H1 (cell line): ENCODE measurements around the gene DCTN2. TPM values are rescaled to one million over a fixed set of nuclear protein-coding genes. Genes with fewer than 3 reads are reported as not detected.

ENCODE experiments used
- CTCF ChIA-PET: fragments of 300-600 bp; sonication (Branson Sonifier 250); formaldehyde crosslinking; loops from one replicate; lab custom pipeline; 2021; ENCODE audit not compliant: partially characterized antibody; lab: Charles Lee
- POLR2A ChIA-PET: fragments of 300-600 bp; sonication (Branson Sonifier 250); formaldehyde crosslinking; loops from one replicate; lab custom pipeline; 2021; ENCODE audit warnings: inconsistent platforms; ENCODE audit not compliant: partially characterized antibody; lab: Charles Lee
- DNase-seq, 2 experiments: peaks; one replicate each; pipeline versions ENCODE4 v3.0.0 to v3.0.0-alpha.2; 2010 to 2022; ENCODE audit warnings: low spot score in 2 of 2, low read depth in 1 of 2, mixed read lengths in 1 of 2
- FAIRE-seq: peaks from 2 replicates; lab custom pipeline; 2011; peaks lifted over from hg19 to GRCh38; lab: Jason Lieb, UNC
- H2AFZ ChIP-seq: 2 replicates; pipeline ENCODE4 v1.8.1; 2012; ENCODE audit warnings: low read length, inconsistent platforms
- H2AK5ac ChIP-seq: 2 replicates; pipeline ENCODE4 v1.6.1; 2013; ENCODE audit warnings: low read depth, low read length
- H2BK120ac ChIP-seq: replicated peaks from 2 replicates; pipeline ENCODE3; 2013; ENCODE audit warnings: low read depth, low read length, inconsistent platforms
- H2BK12ac ChIP-seq: 2 replicates; pipeline ENCODE4 v1.6.1; 2013; ENCODE audit warnings: low read depth, low read length
- H2BK15ac ChIP-seq: 2 replicates; pipeline ENCODE4 v1.6.1; 2013; ENCODE audit warnings: low read length
- H2BK20ac ChIP-seq: 2 replicates; pipeline ENCODE4 v1.6.1; 2013; ENCODE audit warnings: low read length
- H2BK5ac ChIP-seq: 2 replicates; pipeline ENCODE4 v1.6.1; 2013; ENCODE audit warnings: low read depth, low read length
- H3K14ac ChIP-seq: 2 replicates; pipeline ENCODE4 v1.6.1; 2013; ENCODE audit warnings: inconsistent platforms; ENCODE audit not compliant: insufficient read length
- H3K18ac ChIP-seq: 2 replicates; pipeline ENCODE4 v1.6.1; 2013; ENCODE audit warnings: low read length; ENCODE audit errors: extremely low read depth
- H3K23ac ChIP-seq: 2 replicates; pipeline ENCODE4 v1.6.1; 2013; ENCODE audit warnings: inconsistent platforms; ENCODE audit not compliant: insufficient read length
- H3K23me2 ChIP-seq: 2 replicates; pipeline ENCODE4 v1.6.1; 2013; ENCODE audit warnings: low read depth, low read length
- H3K27ac ChIP-seq: 2 replicates; pipeline ENCODE4 v1.6.1; 2011; ENCODE audit warnings: low read depth, low read length, inconsistent platforms
- H3K27me3 ChIP-seq, 4 experiments: replicated peaks in 1 of 4; 1 replicate in 1 of 4; 2 replicates in 3 of 4; pipeline versions ENCODE4 v1.6.1 to v1.8.1; 2011 to 2013; ENCODE audit warnings: low read length in 3 of 4, mild to moderate bottlenecking in 3 of 4, inconsistent platforms in 2 of 4, mixed read lengths in 2 of 4, moderate library complexity in 1 of 4; ENCODE audit not compliant: control insufficient read depth in 3 of 4, insufficient read depth in 3 of 4; ENCODE audit errors: extremely low read depth in 1 of 4
- H3K36me3 ChIP-seq, 4 experiments: 2 replicates each; pipeline versions ENCODE4 v1.6.1 to v1.8.1; 2011 to 2013; ENCODE audit warnings: mild to moderate bottlenecking in 4 of 4, low read length in 3 of 4, moderate library complexity in 2 of 4, control low read depth in 1 of 4, inconsistent platforms in 1 of 4; ENCODE audit not compliant: insufficient read depth in 4 of 4, control insufficient read depth in 2 of 4
- H3K4ac ChIP-seq: replicated peaks from 2 replicates; pipeline ENCODE3; 2013; ENCODE audit warnings: low read length, low read depth, mixed read lengths, inconsistent platforms; ENCODE audit not compliant: insufficient read length
- H3K4me1 ChIP-seq, 4 experiments: replicated peaks in 1 of 4; 1 replicate in 1 of 4; 2 replicates in 3 of 4; pipeline versions ENCODE4 v1.6.1 to v1.8.1; 2011 to 2013; ENCODE audit warnings: low read length in 3 of 4, inconsistent platforms in 2 of 4, mixed read lengths in 1 of 4; ENCODE audit not compliant: insufficient read depth in 4 of 4, control insufficient read depth in 3 of 4
- H3K4me2 ChIP-seq, 2 experiments: 2 replicates each; pipeline versions ENCODE4 v1.6.1 to v1.8.1; 2011 to 2013; ENCODE audit warnings: low read depth in 2 of 2, low read length in 2 of 2, control low read depth in 1 of 2, inconsistent platforms in 1 of 2, mild to moderate bottlenecking in 1 of 2; ENCODE audit not compliant: insufficient read depth in 1 of 2
- H3K4me3 ChIP-seq, 4 experiments: fragments of 200-600, 300-600 bp in 1 of 4; sonication (generic), shearing (Covaris generic), sonication (Bioruptor Twin) in 1 of 4; 2 replicates each; pipeline versions ENCODE4 v1.5.1 to v1.8.1; 2011 to 2016; ENCODE audit warnings: low read length in 4 of 4, low read depth in 3 of 4, control low read depth in 2 of 4, inconsistent platforms in 2 of 4, mild to moderate bottlenecking in 2 of 4, mixed read lengths in 1 of 4, moderate library complexity in 1 of 4; ENCODE audit not compliant: insufficient read depth in 2 of 4; ENCODE audit errors: extremely low read depth in 1 of 4
- H3K56ac ChIP-seq: replicated peaks from 2 replicates; pipeline ENCODE3; 2013; ENCODE audit warnings: low read depth, mild to moderate bottlenecking, mixed read lengths, low read length, inconsistent platforms; ENCODE audit not compliant: insufficient read length
- H3K79me1 ChIP-seq: 2 replicates; pipeline ENCODE4 v1.6.1; 2013; ENCODE audit warnings: low read depth, low read length, control low read depth
- H3K79me2 ChIP-seq, 2 experiments: 2 replicates each; pipeline versions ENCODE4 v1.6.1 to v1.8.1; 2012 to 2013; ENCODE audit warnings: low read length in 2 of 2, mild to moderate bottlenecking in 2 of 2, inconsistent platforms in 1 of 2; ENCODE audit not compliant: insufficient read depth in 2 of 2, control insufficient read depth in 1 of 2
- H3K9ac ChIP-seq, 4 experiments: replicated peaks in 1 of 4; 1 replicate in 1 of 4; 2 replicates in 3 of 4; pipeline versions ENCODE4 v1.6.1 to v1.8.1; 2011 to 2013; ENCODE audit warnings: low read depth in 3 of 4, low read length in 3 of 4, control low read depth in 2 of 4, mild to moderate bottlenecking in 2 of 4, moderate library complexity in 2 of 4, inconsistent platforms in 1 of 4; ENCODE audit errors: extremely low read depth in 1 of 4
- H3K9me3 ChIP-seq, 2 experiments: 2 replicates each; pipeline versions ENCODE4 v1.6.1 to v1.8.1; 2012 to 2013; ENCODE audit warnings: mild to moderate bottlenecking in 2 of 2, moderate library complexity in 2 of 2, control low read depth in 1 of 2, inconsistent platforms in 1 of 2, low read depth in 1 of 2, low read length in 1 of 2, mixed read lengths in 1 of 2; ENCODE audit not compliant: insufficient read depth in 2 of 2
- H4K20me1 ChIP-seq, 2 experiments: replicated peaks in 1 of 2; 2 replicates each; pipeline versions ENCODE3 to v1.8.1; 2011 to 2013; ENCODE audit warnings: inconsistent platforms in 2 of 2, low read length in 2 of 2, mild to moderate bottlenecking in 1 of 2; ENCODE audit not compliant: insufficient read depth in 2 of 2, control insufficient read depth in 1 of 2
- H4K5ac ChIP-seq: 2 replicates; pipeline ENCODE4 v1.6.1; 2013; ENCODE audit warnings: low read length, low read depth, mixed read lengths, inconsistent platforms; ENCODE audit not compliant: insufficient read length
- H4K8ac ChIP-seq: 2 replicates; pipeline ENCODE4 v1.8.0; 2013; ENCODE audit warnings: mild to moderate bottlenecking, moderate library complexity, low read length, inconsistent platforms; ENCODE audit not compliant: insufficient read depth; ENCODE audit errors: extremely low read depth
- H4K91ac ChIP-seq: replicated peaks from 2 replicates; pipeline ENCODE3; 2013; ENCODE audit warnings: low read length, mixed read lengths, inconsistent platforms; ENCODE audit not compliant: insufficient read length
- ATF2 ChIP-seq: IDR thresholded peaks from 2 replicates; pipeline ENCODE4 v1.6.1; 2012; ENCODE audit warnings: low read length, inconsistent platforms
- BRCA1 ChIP-seq: IDR thresholded peaks from 2 replicates; pipeline ENCODE4 v1.6.1; 2012; ENCODE audit warnings: low read depth, low read length, improper control_type of control experiment
- CBX5 ChIP-seq: fragments of 300-800, 300-1000 bp; sonication (generic); IDR thresholded peaks from 2 replicates; pipeline ENCODE4 v1.7.1; 2016; ENCODE audit warnings: antibody characterized with exemption, low read length, low read depth
- CBX8 ChIP-seq: fragments of 300-800, 300-1000 bp; sonication (generic); IDR thresholded peaks from 2 replicates; pipeline ENCODE4 v1.7.1; 2016; ENCODE audit warnings: low read depth, low read length, borderline replicate concordance
- CHD1 ChIP-seq: IDR thresholded peaks from 2 replicates; pipeline ENCODE4 v1.6.1; 2012; ENCODE audit warnings: low read depth, low read length, improper control_type of control experiment
- CHD2 ChIP-seq: IDR thresholded peaks from 2 replicates; pipeline ENCODE4 v1.6.1; 2012; ENCODE audit warnings: low read length, improper control_type of control experiment
- CREB1 ChIP-seq: IDR thresholded peaks from 2 replicates; pipeline ENCODE4 v1.6.1; 2012; ENCODE audit warnings: inconsistent platforms
- EZH2 ChIP-seq: fragments of 200-600 bp; sonication (generic); IDR thresholded peaks from 2 replicates; pipeline ENCODE4 v1.7.1; 2012; ENCODE audit warnings: low read depth, mild to moderate bottlenecking, moderate library complexity, low read length, inconsistent platforms; ENCODE audit not compliant: severe bottlenecking
- HDAC2 ChIP-seq, 2 experiments: fragments of 300-600 bp in 1 of 2; sonication (generic) in 1 of 2; IDR thresholded peaks; 2 replicates each; pipeline ENCODE4 v1.6.1; 2011 to 2012; ENCODE audit warnings: low read depth in 2 of 2, low read length in 2 of 2, mild to moderate bottlenecking in 2 of 2, moderate library complexity in 2 of 2, borderline replicate concordance in 1 of 2, inconsistent platforms in 1 of 2
- PHF8 ChIP-seq: fragments of 200-600 bp; sonication (generic); conservative IDR thresholded peaks from 2 replicates; pipeline ENCODE4 v1.7.1; 2012; ENCODE audit warnings: low read depth, mild to moderate bottlenecking, inconsistent platforms, low read length, moderate library complexity
- SIX5 ChIP-seq: IDR thresholded peaks from 2 replicates; pipeline ENCODE4 v1.6.1; 2011; ENCODE audit warnings: mild to moderate bottlenecking, low read depth, low read length
- TBP ChIP-seq: IDR thresholded peaks from 2 replicates; pipeline ENCODE4 v1.6.1; 2011; ENCODE audit warnings: low read depth, low read length, improper control_type of control experiment
- TCF12 ChIP-seq: IDR thresholded peaks from 2 replicates; pipeline ENCODE4 v1.6.1; 2011; ENCODE audit warnings: low read depth, mild to moderate bottlenecking, low read length
- WGBS, 2 experiments: shearing (Covaris generic) in 1 of 2; methylation state at CpG; one replicate each; pipeline versions ENCODE4 v1.1.6 to v1.1.7; 2013 to 2015; ENCODE audit warnings: low lambda C conversion rate in 2 of 2, mixed read lengths in 2 of 2, inconsistent platforms in 1 of 2, low coverage in 1 of 2, missing lambda C conversion rate in 1 of 2; ENCODE audit not compliant: insufficient replicate concordance in 2 of 2, insufficient coverage in 1 of 2, insufficient read length in 1 of 2; ENCODE audit errors: extremely low coverage in 1 of 2, missing lambda C conversion rate in 1 of 2; 5-methylcytosine and 5-hydroxymethylcytosine counted together
- polyA plus RNA-seq, 7 experiments: library from polyadenylated mRNA; depleted of rRNA in 3 of 7; stranded (reverse) in 5 of 7; unstranded in 2 of 7; fragments of >200 nt in 5 of 7; fragments of 200-250 nt in 2 of 7; gene quantifications; 1 replicate in 5 of 7; 2 replicates in 1 of 7; 4 replicates in 1 of 7; pipeline versions ENCODE4 v1.2.1 to v1.2.3, GENCODE V29; 2011 to 2013; ENCODE audit warnings: missing spikeins in 2 of 7, mixed read lengths in 2 of 7
- total RNA-seq: library from RNA; stranded (reverse); fragmentation: NEBNext Ultra II Directional; extraction: Animal tissue kit (Norgen Biotek cat#: 25700); gene quantifications from 2 replicates; pipeline ENCODE4 v1.2.1, GENCODE V29; 2021

The DCTN2 gene
- total and polyA plus RNA-seq, 2 of the 8 experiments (the other 6 are each of a cell fraction or from before 2014, with no cell fraction given), result 90.3 to 91.9 TPM

GRCh38 chr12:57558864-57559263 is 11.9 kb upstream of the DCTN2 start:
- CTCF ChIA-PET, result no interaction called here
- 93% methylated on average over 4 of the region's 4 CpGs; no CpG with 5 or more reads in 1 of the 2 experiments for WGBS, 2 experiments
- TF ChIP-seq HDAC2 (IDR thresholded peaks at IDR 0.05; ENCODE audit: borderline replicate concordance in 1 of 2, low read depth in 2 of 2, low read length in 2 of 2) (no peak), EZH2 (no peak), CBX5 (no peak), ATF2 (no peak), SIX5 (no peak), CHD2 (no peak), BRCA1 (no peak), TCF12 (no peak), PHF8 (no peak), TBP (no peak), CHD1 (no peak), CREB1 (no peak), CBX8 (no peak)

More at GRCh38 chr12:57558864-57559263, 11.9 kb upstream of the DCTN2 start:
- H3K27me3 ChIP-seq, result no peaks in the 10 kb centered on the region
- H3K9ac ChIP-seq, result no peak overlapping the region
- H2AFZ ChIP-seq, result no peak overlapping the region
- no peak overlapping the region for H3K14ac ChIP-seq
- no peak overlapping the region for H2AK5ac ChIP-seq
- no peak overlapping the region; the same call in 1 of the 2 replicates for H4K8ac ChIP-seq
- H3K9me3 ChIP-seq, result no peaks in the 10 kb centered on the region
- no peak overlapping the region for H3K18ac ChIP-seq
- H3K4me1 ChIP-seq, result no peaks in the 10 kb centered on the region
- H3K79me1 ChIP-seq, result peaks cover 8% of the 10 kb centered on the region; the same call in 1 of the 2 replicates
- peaks cover 0 to 4% of the 10 kb centered on the region in 2 experiments for H4K20me1 ChIP-seq
- H3K56ac ChIP-seq, result no peak overlapping the region
- H3K4me3 ChIP-seq, result no peak overlapping the region
- no peak overlapping the region for H2BK12ac ChIP-seq
- no peak overlapping the region for H2BK120ac ChIP-seq
- DNase-seq, result no peak
- FAIRE-seq, result no peak
- no peak overlapping the region for H4K91ac ChIP-seq
- no peak overlapping the region for H3K23ac ChIP-seq
- no peak overlapping the region for H2BK20ac ChIP-seq
- no peak overlapping the region for H2BK15ac ChIP-seq
- peaks cover 0 to 11% of the 10 kb centered on the region in 2 experiments; a peak in 1 of 4 replicates for H3K79me2 ChIP-seq
- H3K4me2 ChIP-seq, result no peak overlapping the region
- POLR2A ChIA-PET, result no interaction called here
- H3K23me2 ChIP-seq, result no peaks in the 10 kb centered on the region; the same call in 1 of the 2 replicates
- H2BK5ac ChIP-seq, result no peak overlapping the region
- no peak overlapping the region for H4K5ac ChIP-seq
- H3K4ac ChIP-seq, result no peak overlapping the region
- no peak overlapping the region for H3K27ac ChIP-seq
- peaks cover 0 to 7% (median 5%) of the 10 kb centered on the region in 4 experiments; a peak in 3 of 8 replicates for H3K36me3 ChIP-seq
